ENCODE data around the gene ASF1B.

ASF1B gene

DNA sequence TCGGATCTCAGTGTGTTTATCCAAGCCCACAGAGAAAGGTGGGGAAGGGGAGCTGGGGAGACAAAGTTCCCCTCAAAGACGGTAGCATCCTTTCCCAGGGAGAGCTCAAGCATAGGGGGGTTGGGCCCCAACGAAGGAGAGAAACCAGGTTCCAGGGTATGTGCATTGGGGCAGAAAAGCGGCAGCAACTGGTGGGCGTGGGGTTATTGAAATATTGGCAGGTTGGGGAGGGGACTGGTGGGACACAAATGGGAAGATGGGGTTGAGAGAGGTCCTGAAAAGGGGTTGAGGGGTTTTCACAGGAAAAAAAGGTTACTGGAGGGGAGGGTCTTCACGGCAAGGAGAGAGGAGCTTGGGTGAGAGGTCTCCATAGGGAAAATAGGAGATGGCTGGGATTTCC, 1.0 kb downstream of the ASF1B start:
- DNase-seq, result no peak

DNA sequence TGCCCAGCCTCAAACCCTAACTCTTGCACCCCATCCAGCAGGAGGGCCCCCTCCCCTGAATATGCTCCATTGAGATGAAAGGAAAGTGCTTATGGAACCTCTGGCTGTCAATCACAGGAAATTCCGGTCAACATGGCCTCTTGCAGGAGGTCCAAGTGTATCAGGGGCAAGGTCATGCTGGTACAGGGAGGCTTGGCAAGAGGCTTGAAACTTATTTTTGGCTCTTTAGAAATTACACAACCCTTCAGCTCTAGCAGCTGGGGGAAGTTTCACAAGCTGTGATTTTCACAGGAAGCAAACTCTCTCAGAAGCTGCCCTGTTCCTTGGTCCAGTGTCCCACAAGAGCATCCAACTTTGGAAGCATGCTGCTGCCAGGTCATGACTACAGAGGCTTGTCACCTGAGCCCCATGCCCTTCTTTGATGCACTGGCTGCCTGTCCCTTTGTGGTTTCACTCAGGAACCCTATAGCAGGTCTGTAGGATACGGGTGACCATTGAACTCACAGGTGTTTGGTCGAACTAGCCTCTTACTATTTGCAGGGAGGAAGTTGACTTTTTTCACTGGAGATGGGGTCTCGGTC, 8.4 kb downstream of the ASF1B start:
- DNase-seq, result no peak

DNA sequence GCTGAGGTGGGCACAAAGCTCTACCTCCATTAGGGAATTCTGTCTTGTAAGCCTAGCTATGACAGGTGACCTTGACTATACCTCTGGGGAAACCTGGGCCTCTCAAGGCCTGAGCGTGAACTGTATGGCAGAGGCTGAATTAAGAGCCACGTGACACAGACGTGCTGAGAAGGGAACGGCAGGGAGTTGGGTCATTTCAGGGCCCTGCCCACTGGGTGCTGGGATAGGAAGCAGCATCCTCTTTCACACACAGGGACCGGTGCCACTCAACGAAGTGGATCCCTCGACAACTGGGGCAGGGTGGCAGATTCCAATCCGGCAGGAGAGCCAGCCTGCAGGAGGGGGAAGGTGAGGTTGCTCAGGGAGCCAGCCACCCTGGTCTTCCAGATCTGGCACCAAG, 9.2 kb downstream of the ASF1B start:
- DNase-seq, result no peak

DNA sequence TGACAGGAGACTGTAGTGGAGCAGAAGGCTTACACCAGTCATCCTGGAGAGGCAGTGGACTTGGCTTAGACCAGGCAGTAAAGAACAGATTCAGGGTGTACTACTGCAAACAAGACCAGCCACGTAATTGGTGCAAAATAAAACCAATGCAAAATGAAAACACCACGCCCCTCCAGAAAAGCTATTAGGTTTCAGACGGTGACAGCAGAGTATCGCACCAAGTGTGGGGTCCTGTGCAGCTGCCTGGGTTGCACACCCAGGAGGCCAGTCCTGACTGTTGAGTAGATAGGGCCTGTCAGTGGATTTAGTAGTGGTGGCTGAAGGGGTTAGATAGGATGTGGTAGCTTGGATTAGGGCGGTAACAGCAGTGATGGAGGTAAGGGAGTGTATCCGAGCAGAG, 13.5 kb downstream of the ASF1B start:
- DNase-seq, result no peak

DNA sequence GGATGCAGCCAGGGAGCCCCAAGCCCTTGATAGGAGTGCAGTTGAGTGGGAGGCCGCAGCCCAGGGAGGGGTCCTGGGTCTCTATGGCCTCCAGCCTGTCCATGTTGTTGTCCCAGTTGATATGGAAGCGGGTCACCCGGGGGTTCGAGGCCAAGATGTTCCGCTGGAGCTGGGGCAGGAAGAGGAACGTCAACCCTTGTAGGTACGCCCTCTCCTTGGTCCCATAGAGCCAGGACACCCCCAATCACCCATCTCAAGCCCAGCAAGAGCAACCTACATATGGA, 15.9 kb downstream of the ASF1B start:
- DNase-seq, result no peak

DNA sequence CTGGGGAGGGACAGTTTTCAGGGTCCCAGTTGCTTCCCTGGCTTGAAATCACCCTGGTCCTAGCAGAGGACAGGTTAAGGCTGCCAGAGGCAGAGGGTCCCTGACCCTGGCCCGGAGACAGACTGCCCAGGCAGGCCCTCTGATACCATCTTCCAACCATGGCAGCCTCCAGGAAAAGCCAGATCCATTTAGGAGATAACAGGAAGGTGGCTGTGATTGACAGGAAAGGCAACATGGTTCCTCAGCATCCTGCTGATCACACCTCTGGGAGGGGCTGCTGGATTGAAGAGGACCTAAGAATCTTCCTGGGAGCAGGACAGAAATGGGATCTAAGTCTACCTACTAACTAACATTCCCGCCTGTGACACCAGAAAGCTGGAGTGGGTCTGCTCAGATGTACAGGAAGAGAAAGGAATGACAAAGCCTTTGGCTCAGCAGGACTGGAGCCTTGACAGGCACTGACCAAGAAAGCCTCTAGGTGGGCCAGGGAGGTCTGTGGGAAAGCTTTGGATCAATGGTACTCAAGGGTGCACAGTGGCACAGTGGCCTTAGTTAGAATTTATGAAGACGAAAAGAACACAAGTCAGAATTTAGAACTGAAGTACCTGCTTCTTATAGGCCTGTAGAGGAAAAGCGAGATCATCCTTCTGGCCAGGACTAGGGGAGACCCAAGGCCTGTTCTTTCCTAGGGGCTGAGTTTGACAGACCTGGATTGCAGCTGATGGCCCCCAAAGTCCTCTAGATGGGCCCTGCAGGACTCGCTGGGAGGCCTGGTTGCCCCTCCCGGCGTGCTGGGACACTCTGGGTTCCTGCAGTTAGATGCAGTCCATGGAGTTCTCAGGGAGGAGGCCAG, 16.5 kb downstream of the ASF1B start:
- no peak for DNase-seq

DNA sequence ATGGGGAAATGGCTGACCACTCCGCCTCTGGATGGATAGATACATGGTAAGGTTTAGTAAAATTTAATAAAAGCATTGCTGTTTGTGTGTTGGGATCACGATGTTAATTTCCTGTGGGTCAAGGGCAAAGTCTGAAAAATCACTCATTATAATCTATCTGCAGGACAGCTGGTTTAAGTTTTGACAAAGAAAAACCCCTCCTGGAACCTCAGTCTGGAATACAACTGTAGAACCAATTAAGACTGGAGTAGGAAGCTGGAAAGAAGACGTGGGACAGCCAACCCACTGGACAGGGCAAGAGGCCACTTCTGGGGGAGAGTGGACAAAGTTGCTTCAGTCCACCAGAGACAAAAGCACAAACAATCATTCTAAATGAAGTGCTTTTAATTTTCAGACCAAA, 17.2 kb downstream of the ASF1B start:
- no peak for DNase-seq

DNA sequence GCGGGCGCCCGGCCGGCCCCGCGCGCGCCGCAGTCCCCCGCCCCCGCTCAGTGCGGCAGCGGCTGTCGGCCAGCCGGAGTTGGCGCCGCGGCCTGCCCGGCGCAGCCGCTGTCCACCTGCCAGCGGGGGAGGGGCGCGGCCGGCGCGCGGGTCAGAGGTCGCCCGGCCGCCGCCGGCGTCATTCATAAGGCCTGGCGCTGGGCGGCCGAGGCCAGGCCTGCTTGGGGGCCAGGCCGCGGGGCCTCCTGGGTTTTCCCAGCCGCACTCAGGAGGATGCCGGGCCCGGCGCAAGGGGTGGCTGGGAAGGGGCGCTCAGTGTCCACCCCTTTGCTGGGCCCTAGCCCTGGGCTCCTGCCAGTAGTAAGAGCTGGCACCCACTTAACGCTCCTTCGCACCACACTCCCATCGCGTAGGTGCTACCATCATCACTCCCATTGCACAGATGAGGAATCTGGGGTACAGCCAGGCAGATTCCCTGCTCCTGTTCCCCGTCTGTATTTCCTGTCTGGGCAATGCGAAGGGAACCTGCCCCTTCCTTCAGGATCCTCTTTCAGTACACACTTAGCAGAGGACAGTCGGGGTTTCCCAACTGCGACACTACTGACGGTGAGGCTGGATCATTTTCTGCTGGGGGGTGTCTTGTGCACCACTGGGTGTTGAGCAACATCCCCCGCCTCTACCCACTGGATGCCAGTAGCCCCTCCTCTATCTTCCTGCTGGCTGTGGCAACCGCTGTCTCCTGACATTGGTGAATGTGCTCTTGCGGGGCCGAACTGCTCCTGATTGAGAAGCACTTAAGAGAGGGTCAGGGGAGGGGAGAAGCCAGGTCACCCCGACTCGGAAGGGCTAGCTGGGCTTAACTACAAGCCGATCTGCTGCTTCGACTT, 18.0 kb downstream of the ASF1B start:
- peak; percentile 35 for DNase-seq

DNA sequence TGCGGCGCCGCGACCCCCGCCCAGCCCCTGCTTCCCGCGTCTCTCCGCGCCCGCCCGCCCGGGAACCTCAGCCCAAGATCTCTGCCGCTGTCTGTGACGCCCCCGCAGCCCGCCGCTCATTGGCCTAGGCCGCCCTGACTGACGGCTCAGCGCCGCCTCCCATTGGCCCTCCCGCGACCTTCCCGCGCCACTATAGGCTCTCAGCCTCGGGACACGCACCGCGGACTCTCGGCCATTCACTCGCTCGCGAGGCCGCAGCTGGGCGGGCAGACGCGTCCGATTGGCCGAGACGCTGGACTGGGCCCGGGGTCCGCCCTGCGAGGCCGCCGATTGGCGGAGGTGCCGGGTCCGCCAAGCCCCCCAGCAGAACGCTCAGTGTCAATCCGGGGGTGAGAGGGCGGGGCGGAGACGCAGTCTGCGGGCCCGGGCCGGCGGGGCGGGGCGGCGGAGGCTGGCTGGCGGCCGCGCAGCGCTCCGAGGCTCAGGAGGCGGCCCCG, 18.7 kb downstream of the ASF1B start, which contains the start of gene PRKACA:
TSS of gene PRKACA (minus strand) at position 95 of the 497 bp plus-strand sequence. CDS start 215 bp downstream, outside the sequence.
- peak; percentile 99 for DNase-seq

DNA sequence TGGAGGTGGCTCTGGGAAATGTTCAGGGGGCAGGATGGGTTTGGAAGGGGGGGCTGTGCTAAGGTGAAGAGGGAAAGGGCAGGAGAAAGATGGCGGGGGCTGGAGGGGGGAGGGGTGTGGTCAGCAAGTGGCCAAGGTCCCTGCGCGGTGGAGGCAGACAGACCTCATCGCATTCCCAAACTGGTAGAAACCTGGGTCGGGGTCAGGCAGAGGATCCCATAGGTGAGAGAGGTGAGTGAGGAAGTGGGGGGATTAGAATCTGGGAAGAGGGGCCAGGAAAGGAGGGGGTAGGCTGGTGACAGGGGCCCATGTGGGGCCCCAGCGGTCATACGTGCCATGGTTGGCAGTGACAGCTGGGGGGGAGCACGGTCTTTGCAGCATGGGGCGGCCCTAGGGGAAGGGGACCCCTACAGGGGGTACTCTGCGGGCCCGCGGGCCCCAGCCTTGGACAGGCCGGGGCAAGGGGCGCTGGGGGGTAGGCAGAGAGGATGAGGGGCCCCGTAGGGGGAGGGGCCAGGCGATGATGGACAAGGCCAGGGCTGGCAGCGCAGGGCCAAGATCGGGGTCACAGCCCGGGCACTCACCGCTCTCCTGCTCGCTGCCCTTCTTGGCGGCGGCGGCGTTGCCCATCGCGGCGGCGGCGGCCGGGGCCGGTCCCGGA, 19.3 kb downstream of the ASF1B start:
- DNase-seq, result no peak

DNA sequence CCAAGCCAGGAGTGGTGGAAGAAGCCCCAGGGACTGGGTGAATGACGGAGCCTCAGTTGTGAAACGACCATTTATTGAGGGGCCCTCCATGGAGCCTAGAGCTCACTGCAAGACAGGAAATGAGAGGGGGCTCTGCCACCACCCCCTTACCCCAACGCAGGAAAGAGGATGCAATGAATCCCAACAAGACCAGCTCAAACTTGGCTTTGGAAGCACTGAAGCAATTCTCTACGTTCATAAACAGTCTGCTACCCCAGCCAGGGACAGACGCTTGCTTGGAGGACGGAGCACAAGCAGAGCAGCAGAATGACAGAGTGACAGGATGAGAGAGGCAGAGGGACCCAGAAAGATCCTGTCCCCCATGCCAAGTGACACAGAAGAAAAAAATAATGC, 19.9 kb downstream of the ASF1B start:
- no peak for DNase-seq

DNA sequence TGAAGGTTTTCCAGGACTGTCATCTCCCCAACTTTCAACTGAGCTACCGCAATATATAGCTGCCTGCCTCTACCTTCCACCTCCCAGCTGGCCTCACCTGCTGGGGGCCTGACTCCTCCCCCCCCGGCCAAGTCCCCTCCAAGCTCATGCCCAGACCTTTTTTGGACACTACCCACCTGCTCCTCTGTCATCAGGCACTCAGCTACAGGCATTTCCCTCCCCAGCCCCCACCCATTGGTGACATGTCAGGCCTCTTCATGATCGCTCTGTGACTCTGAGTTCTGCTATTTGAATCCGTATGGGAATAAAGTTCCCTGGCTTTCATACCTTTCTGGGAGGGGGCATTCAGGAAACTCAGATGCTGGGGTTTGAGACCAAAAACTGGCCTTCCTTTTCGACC, 20.6 kb downstream of the ASF1B start:
- no peak for DNase-seq

GRCh38 chr19:14114854-14115253, 21.5 kb downstream of the ASF1B start:
- DNase-seq, result peak; percentile 66

GRCh38 chr19:14114439-14114838, 21.9 kb downstream of the ASF1B start:
- no peak for DNase-seq

GRCh38 chr19:14113762-14114414, 22.5 kb downstream of the ASF1B start:
- peak; percentile 73 for DNase-seq

- DNase-seq, result no peak
These were observed 23.5 kb downstream of the ASF1B start for GRCh38 chr19:14112809-14113385.

DNA sequence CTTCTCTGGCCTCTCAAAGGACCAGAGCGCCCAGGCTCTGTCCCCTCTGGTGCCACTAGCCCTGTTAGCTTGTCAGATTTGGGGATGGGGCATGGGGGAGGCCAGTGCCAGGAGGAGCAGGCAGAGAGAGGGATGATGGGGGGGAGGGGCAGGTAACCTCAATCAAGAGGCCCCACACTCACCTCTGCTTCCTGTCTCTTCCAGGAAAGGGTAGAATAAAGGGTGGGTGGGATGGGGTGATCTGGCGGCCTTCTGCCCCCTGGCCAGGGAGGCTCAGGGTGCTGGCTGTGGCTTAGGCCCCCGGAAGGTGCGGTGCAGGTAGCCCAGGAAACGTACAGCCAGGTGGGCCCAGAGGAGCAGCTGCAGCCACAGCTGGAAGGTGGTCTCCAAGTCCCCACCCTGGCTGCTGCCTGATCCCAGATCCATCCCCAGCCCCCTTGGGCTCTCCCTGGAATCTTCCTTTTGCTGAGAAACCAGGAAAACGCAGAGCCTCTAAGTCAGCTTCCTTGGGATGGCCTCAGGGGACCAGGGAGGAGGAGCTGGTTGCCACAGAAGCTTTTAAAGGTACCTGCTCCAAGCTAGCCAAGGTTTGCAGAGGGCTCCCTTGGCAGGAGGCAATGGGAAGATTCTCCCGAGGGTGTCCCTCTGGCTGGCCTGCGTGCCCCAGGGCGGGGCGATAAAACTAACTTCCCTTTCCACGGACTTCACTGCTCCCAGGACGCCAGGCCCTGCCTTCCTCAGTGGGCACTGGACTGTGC, 24.2 kb downstream of the ASF1B start:
- DNase-seq, result no peak

GRCh38 chr19:14111486-14111885, 24.9 kb downstream of the ASF1B start:
- no peak for DNase-seq

DNA sequence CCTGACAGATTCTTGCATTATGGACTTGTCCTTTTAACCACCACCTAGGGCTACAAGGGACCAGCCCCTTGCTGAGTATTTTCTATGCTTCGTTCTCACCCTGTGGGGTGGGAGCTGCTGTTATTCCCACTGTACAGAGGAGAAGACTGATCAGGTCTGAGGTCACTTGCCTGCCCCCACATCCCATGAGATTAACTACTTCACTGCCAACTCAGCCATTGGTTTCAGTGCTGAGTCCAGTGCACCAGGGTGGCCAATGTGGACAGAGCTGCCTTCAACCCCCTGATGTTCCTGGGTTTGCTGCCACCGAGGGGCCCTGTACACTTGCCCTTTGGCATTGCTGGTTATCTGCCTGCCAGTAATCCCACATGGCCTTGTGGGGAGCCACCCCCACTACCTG, 25.7 kb downstream of the ASF1B start:
- no peak for DNase-seq

DNA sequence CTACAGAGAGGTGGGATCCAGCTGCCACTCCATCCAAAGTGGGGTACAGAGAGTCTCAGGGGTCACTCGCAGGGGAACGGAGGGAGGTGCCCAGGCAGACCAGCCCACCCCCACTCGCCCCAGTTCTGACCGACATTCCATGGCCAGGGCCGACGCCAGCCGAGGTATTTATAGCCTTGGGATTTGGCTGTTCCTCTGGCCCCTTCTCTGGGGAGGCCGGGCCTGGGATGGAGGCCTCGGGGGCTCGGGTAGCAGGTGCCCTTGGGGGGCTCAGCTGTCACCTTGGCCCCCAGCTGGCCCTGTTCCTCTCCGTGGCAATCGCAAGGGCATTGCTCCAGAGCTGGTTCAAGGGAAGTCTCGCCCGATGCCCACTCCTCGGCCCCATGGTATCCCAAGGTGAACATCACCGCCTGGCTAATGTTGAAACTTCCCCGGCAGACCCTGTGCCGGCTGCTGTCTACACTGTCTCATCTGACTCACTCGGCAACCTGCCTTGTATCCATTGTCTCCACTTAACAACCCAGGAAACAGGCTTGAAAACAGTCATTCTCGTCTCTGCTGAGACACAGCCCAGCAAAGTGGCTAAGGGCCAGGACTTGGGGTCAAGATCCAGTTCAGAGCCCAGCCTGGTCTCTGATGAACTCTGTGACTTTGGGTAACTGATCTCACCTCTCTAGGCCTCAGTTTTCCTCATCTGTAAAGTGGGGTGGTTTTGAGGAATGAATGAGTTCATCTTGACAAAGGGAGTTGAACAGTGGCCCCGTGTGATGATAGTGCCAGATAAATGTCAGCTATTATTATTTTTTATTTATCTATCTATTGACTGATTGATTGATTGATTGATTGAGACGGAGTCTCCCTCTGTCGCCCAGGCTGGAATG, 28.6 kb downstream of the ASF1B start:
- DNase-seq, result no peak
